ENCODE measurements around the gene PTDSS2.

PTDSS2 gene

DNA sequence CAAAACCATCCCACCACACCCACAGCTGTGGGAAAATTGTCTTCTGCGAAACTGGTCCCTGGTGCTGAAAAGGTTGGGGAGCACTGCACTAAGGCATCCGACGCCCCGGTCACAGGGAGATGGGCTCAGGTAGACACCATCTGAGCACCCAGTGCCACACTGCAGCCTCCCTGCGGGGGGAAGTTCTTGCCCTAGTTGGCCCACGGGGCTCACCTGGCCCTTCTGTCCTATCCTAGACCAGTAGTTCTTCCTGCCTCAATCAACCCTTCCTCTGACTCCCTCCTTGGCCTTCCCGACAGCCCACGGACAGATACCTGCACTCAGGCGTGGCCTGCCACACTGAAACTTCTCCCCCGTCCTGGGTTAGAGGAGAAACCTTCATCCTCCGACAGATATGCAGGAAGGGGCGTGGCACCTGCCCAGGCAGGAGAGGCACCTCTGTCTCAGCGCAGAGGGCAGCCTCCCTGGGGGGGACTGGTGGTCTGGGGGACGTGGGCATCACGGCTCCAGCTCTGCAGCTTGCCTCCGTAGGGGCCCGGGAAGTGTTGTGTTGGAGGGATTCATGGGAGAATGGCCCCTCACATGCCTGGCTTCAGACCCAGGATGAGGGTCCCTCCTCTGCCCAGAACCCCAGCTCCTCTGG is 12.7 kb upstream of the PTDSS2 start:
- Histone ChIP-seq H3K4me3 (ENCODE audit: low read length) (no peak overlapping the region), H3K4me2 (ENCODE audit: low read length) (no peak overlapping the region), H3K27ac (ENCODE audit: low read depth, low read length) (no peak overlapping the region), H3K79me2 (ENCODE audit: control insufficient read depth, low read length) (no peaks in the 10 kb centered on the region), H3K9me2 (replicated peaks; ENCODE audit: control insufficient read depth, low read length) (no peaks in the 10 kb centered on the region), H3F3A (ENCODE audit: control insufficient read depth, insufficient read depth) (no peaks in the 10 kb centered on the region), H3K27me3 (ENCODE audit: control insufficient read depth, low read length) (no peaks in the 10 kb centered on the region), H4K20me1 (ENCODE audit: control insufficient read depth, insufficient read depth, low read depth, low read length) (no peaks in the 10 kb centered on the region), H3K4me1 (ENCODE audit: control insufficient read depth, low read length) (peaks cover 11% of the 10 kb centered on the region), H3K9me3 (ENCODE audit: control insufficient read depth, insufficient read depth, low read length) (no peaks in the 10 kb centered on the region), H3K36me3 (ENCODE audit: control insufficient read depth, low read length) (no peaks in the 10 kb centered on the region)
- TF ChIP-seq EZH2phosphoT487 (IDR thresholded peaks at IDR 0.05; ENCODE audit: borderline replicate concordance, low read length), result no peak
- TF ChIP-seq, protein P1, sequence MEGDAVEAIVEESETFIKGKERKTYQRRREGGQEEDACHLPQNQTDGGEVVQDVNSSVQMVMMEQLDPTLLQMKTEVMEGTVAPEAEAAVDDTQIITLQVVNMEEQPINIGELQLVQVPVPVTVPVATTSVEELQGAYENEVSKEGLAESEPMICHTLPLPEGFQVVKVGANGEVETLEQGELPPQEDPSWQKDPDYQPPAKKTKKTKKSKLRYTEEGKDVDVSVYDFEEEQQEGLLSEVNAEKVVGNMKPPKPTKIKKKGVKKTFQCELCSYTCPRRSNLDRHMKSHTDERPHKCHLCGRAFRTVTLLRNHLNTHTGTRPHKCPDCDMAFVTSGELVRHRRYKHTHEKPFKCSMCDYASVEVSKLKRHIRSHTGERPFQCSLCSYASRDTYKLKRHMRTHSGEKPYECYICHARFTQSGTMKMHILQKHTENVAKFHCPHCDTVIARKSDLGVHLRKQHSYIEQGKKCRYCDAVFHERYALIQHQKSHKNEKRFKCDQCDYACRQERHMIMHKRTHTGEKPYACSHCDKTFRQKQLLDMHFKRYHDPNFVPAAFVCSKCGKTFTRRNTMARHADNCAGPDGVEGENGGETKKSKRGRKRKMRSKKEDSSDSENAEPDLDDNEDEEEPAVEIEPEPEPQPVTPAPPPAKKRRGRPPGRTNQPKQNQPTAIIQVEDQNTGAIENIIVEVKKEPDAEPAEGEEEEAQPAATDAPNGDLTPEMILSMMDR (IDR thresholded peaks at IDR 0.05; ENCODE audit: low read depth, low read length, poor library complexity, severe bottlenecking), result no peak

DNA sequence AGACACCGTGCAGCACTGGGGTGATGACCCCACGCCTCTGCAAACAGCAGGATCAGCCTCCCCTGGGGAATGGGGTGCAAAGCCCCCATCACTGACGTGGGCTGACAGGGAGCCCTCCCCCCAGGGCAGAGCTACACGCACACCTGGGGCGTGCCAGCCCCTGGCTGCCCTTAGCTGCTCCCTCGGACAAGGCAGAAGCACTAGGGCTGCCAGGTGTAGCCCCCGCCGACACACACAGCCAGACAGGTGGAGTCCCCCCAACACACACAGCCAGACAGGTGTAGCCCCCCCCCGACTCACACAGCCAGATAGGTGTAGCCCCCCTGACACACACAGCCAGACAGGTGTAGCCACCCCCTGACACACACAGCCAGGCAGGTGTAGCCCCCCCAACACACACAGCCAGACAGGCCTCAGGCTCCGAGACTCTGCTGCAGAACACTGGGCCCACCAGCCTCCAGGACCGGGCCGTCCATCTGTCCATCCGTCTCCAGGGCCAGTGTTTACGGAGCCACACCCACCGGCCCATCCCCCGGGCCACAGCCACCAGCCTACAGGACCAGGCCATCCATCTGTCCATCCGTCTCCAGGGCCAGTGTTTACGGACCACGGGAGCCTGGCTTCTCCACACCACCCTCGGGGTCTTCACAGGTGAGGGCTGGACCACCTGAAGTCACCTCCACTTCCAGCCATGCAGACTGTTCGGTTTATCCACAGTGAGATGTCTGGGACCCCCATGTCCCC is 11.8 kb upstream of the PTDSS2 start:
- Histone ChIP-seq H3K27me3 (ENCODE audit: control insufficient read depth, low read length) (no peaks in the 10 kb centered on the region), H3K9me2 (replicated peaks; ENCODE audit: control insufficient read depth, low read length) (no peaks in the 10 kb centered on the region), H3K4me2 (ENCODE audit: low read length) (no peak overlapping the region), H4K20me1 (ENCODE audit: control insufficient read depth, insufficient read depth, low read depth, low read length) (no peaks in the 10 kb centered on the region), H3K9me3 (ENCODE audit: control insufficient read depth, insufficient read depth, low read length) (no peaks in the 10 kb centered on the region), H3F3A (ENCODE audit: control insufficient read depth, insufficient read depth) (no peaks in the 10 kb centered on the region), H3K4me3 (ENCODE audit: low read length) (no peak overlapping the region), H3K4me1 (ENCODE audit: control insufficient read depth, low read length) (peaks cover 11% of the 10 kb centered on the region), H3K27ac (ENCODE audit: low read depth, low read length) (no peak overlapping the region), H3K79me2 (ENCODE audit: control insufficient read depth, low read length) (no peaks in the 10 kb centered on the region), H3K36me3 (ENCODE audit: control insufficient read depth, low read length) (no peaks in the 10 kb centered on the region)
- no peak for TF ChIP-seq EZH2phosphoT487 (IDR thresholded peaks at IDR 0.05; ENCODE audit: borderline replicate concordance, low read length)
- TF ChIP-seq, protein P1 (IDR thresholded peaks at IDR 0.05; ENCODE audit: low read depth, low read length, poor library complexity, severe bottlenecking), result no peak

- Histone ChIP-seq H3K4me1 (ENCODE audit: control insufficient read depth, low read length) (peaks cover 11% of the 10 kb centered on the region), H4K20me1 (ENCODE audit: control insufficient read depth, insufficient read depth, low read depth, low read length) (no peaks in the 10 kb centered on the region), H3K4me3 (ENCODE audit: low read length) (no peak overlapping the region), H3K9me2 (replicated peaks; ENCODE audit: control insufficient read depth, low read length) (no peaks in the 10 kb centered on the region), H3F3A (ENCODE audit: control insufficient read depth, insufficient read depth) (no peaks in the 10 kb centered on the region), H3K4me2 (ENCODE audit: low read length) (no peak overlapping the region), H3K27ac (ENCODE audit: low read depth, low read length) (no peak overlapping the region), H3K9me3 (ENCODE audit: control insufficient read depth, insufficient read depth, low read length) (no peaks in the 10 kb centered on the region), H3K27me3 (ENCODE audit: control insufficient read depth, low read length) (no peaks in the 10 kb centered on the region), H3K79me2 (ENCODE audit: control insufficient read depth, low read length) (no peaks in the 10 kb centered on the region), H3K36me3 (ENCODE audit: control insufficient read depth, low read length) (no peaks in the 10 kb centered on the region)
- no peak for TF ChIP-seq EZH2phosphoT487 (IDR thresholded peaks at IDR 0.05; ENCODE audit: borderline replicate concordance, low read length)
- TF ChIP-seq, protein P1 (IDR thresholded peaks at IDR 0.05; ENCODE audit: low read depth, low read length, poor library complexity, severe bottlenecking), result no peak
These were observed 10.6 kb upstream of the PTDSS2 start for GRCh38 chr11:439315-440064.

All from DOHH2 (cell line).